Endothelial cell of umbilical vein (primary cell): ENCODE results near the gene POLG. TPM values are rescaled to one million over a fixed set of nuclear protein-coding genes. Genes with fewer than 3 reads are reported as not detected.

Experiments
- BruUV-seq: library from RNA; stranded (reverse); fragments of 400-500 nt; replicated peaks from 2 replicates; lab custom pipeline; 2021; lab: Mats Ljungman, UMichigan
- CTCF ChIA-PET: fragments of 300-600, 350-600 bp; sonication (Branson Sonifier 250); formaldehyde crosslinking; loops from one replicate; lab custom pipeline; 2021; ENCODE audit warnings: antibody characterized with exemption, inconsistent platforms; lab: Charles Lee
- POLR2A ChIA-PET: fragments of 300-600, 350-600 bp; sonication (Branson Sonifier 250); formaldehyde crosslinking; loops from one replicate; lab custom pipeline; 2021; ENCODE audit warnings: antibody characterized with exemption, inconsistent platforms; lab: Charles Lee
- DNase-seq: peaks from one replicate; pipeline ENCODE4 v3.0.0-alpha.2; 2011; ENCODE audit warnings: low read depth, low spot score
- FAIRE-seq: peaks from 2 replicates; lab custom pipeline; 2011; peaks lifted over from hg19 to GRCh38; lab: Jason Lieb, UNC
- H2AFZ ChIP-seq: 2 replicates; pipeline ENCODE4 v1.6.0; 2012; ENCODE audit warnings: low read depth, low read length, control low read depth, inconsistent platforms
- H3K27ac ChIP-seq: 2 replicates; pipeline ENCODE4 v1.5.1; 2011; ENCODE audit warnings: low read depth, mild to moderate bottlenecking, control low read depth, low read length, moderate library complexity; ENCODE audit not compliant: insufficient read depth
- H3K27me3 ChIP-seq, 2 experiments: 2 replicates each; pipeline versions ENCODE4 v1.6.0 to v1.6.1; 2011; ENCODE audit warnings: low read length in 2 of 2, mixed read lengths in 1 of 2; ENCODE audit not compliant: control insufficient read depth in 2 of 2, insufficient read depth in 2 of 2
- H3K36me3 ChIP-seq, 2 experiments: 2 replicates in 1 of 2; 3 replicates in 1 of 2; pipeline ENCODE4 v1.5.1; 2011; ENCODE audit warnings: low read length in 2 of 2, mild to moderate bottlenecking in 1 of 2, moderate library complexity in 1 of 2; ENCODE audit not compliant: control insufficient read depth in 2 of 2, insufficient read depth in 2 of 2; ENCODE audit errors: extremely low read depth in 1 of 2
- H3K4me1 ChIP-seq: 3 replicates; pipeline ENCODE4 v1.5.1; 2011; ENCODE audit warnings: mild to moderate bottlenecking, low read length; ENCODE audit not compliant: control insufficient read depth, insufficient read depth; ENCODE audit errors: extremely low read depth
- H3K4me2 ChIP-seq: 2 replicates; pipeline ENCODE4 v1.6.1; 2011; ENCODE audit warnings: low read length, control low read depth, mixed read lengths; ENCODE audit not compliant: insufficient read depth
- H3K4me3 ChIP-seq, 3 experiments: fragments of 200-600 bp in 1 of 3; sonication (generic), shearing (Covaris generic) in 1 of 3; replicated peaks in 1 of 3; 2 replicates each; pipeline ENCODE4 v1.5.1; 2011 to 2016; ENCODE audit warnings: control low read depth in 3 of 3, low read length in 3 of 3, mild to moderate bottlenecking in 2 of 3, inconsistent platforms in 1 of 3, low read depth in 1 of 3, moderate library complexity in 1 of 3; ENCODE audit not compliant: insufficient read depth in 1 of 3
- H3K79me2 ChIP-seq: 2 replicates; pipeline ENCODE4 v1.6.0; 2012; ENCODE audit warnings: low read length, inconsistent platforms; ENCODE audit not compliant: control insufficient read depth, insufficient read depth
- H3K9ac ChIP-seq: replicated peaks from 2 replicates; pipeline ENCODE3; 2011; ENCODE audit warnings: low read length, control low read depth; ENCODE audit not compliant: insufficient read depth; ENCODE audit errors: extremely low read depth
- H3K9me1 ChIP-seq: replicated peaks from 3 replicates; pipeline ENCODE4 v1.6.0; 2011; ENCODE audit warnings: mild to moderate bottlenecking, low read length; ENCODE audit not compliant: control insufficient read depth, insufficient read depth; ENCODE audit errors: extremely low read depth
- H3K9me3 ChIP-seq: replicated peaks from 2 replicates; pipeline ENCODE4 v1.5.1; 2012; ENCODE audit warnings: low read length, inconsistent platforms; ENCODE audit not compliant: control insufficient read depth, insufficient read depth
- H4K20me1 ChIP-seq: replicated peaks from 2 replicates; pipeline ENCODE3; 2011; ENCODE audit warnings: mild to moderate bottlenecking, low read length; ENCODE audit not compliant: control insufficient read depth, insufficient read depth; ENCODE audit errors: extremely low read depth
- EZH2 ChIP-seq: IDR thresholded peaks from 2 replicates; pipeline ENCODE4 v1.6.1; 2012; ENCODE audit warnings: borderline replicate concordance, low read depth, mild to moderate bottlenecking, moderate library complexity, low read length, inconsistent platforms; ENCODE audit not compliant: severe bottlenecking
- GATA2 ChIP-seq: IDR thresholded peaks from 2 replicates; pipeline ENCODE4 v1.7.0; 2011; ENCODE audit warnings: low read depth, mild to moderate bottlenecking, moderate library complexity, mixed read lengths, low read length; ENCODE audit not compliant: insufficient read length, insufficient read depth
- POLR2A ChIP-seq: IDR thresholded peaks from 2 replicates; pipeline ENCODE4 v1.6.1; 2012; ENCODE audit warnings: low read depth, mild to moderate bottlenecking, control low read depth, low read length
- POLR2AphosphoS5 ChIP-seq: IDR thresholded peaks from 2 replicates; pipeline ENCODE4 v1.6.1; 2012; ENCODE audit warnings: low read depth, mild to moderate bottlenecking, control low read depth, low read length, moderate library complexity; ENCODE audit not compliant: insufficient read depth
- dilution Hi-C: fragments of 300-500 bp; cut with MboI; formaldehyde crosslinking; loops from one replicate; pipeline ENCODE4 v1.15.0; 2019; ENCODE audit warnings: low sequenced_read_pairs; ENCODE audit not compliant: extremely low pct_ligation_motif_present
- intact Hi-C: fragments of 100-400 bp; cut with micrococcal nuclease; formaldehyde crosslinking; loops from one replicate; pipeline ENCODE4 v1.10.0; 2022
- polyA plus RNA-seq, 4 experiments: library from polyadenylated mRNA; depleted of rRNA in 3 of 4; stranded (reverse) in 3 of 4; unstranded in 1 of 4; fragments of >200 nt; gene quantifications; 2 replicates each; pipeline versions ENCODE4 v1.2.1 to v1.2.3, GENCODE V29; 2011 to 2012; ENCODE audit warnings: missing spikeins in 1 of 4
- total RNA-seq: library from RNA; stranded (reverse); gene quantifications from 2 replicates; pipeline ENCODE4 v1.2.3, GENCODE V29; 2021
- TF ChIP-seq, protein P1 (sequence below), 2 donors: IDR thresholded peaks; 1 replicate in 1 of 2; 2 replicates in 1 of 2; pipeline ENCODE4 v1.5.1; 2011; ENCODE audit warnings: low read length in 2 of 2, mild to moderate bottlenecking in 2 of 2, moderate library complexity in 2 of 2, control low read depth in 1 of 2, inconsistent platforms in 1 of 2, low read depth in 1 of 2; ENCODE audit not compliant: insufficient read depth in 1 of 2; ENCODE audit errors: extremely low read depth in 1 of 2

The POLG gene
- total and polyA plus RNA-seq, 2 donors (not counting 3 experiments of a cell fraction or from before 2014, with no cell fraction given), result 36.6 to 77.7 TPM

DNA sequence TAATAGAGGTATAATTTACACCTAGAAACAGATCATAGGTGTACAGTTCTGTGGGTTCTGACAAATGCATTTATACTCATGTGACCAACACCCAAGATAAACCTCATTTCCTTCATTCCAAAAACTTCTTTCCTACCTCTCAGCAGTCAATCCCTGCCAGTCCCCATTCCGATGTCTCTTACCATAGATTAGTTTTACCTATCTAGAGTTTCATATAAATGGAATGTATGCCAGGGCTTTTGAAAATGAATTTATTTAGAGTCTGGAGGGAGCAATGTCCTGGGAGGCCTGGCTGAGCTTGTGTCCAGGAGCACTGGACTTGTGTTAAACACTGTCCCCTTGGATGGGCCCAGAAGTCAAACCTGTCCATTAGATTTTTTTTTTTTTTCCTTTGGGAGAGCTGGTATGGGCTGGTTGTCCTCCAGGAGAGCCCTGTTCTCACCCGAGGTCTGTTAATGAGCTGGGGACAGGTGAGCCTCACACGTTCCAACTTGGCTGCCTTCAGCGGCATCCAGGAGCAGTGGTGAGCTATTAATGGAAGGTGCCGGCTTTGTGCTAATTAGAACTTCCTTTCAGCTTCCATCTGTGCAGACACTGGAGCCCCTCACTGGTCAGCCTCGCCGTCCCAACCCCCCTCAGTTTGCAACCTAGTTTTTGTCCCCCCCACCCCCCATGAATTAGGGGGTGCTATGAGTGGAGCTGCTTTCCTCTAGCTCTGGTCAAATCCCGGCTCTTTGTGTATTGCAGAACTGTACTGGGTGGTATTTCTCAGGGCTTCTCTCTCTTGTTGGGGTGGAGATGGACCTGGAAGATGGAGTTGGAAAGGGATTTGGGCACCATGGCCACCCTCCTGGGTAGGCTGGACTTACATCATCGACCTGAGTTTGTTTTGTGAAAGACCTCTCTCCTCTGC lies 40.7 kb upstream of the POLG start:
- no peak overlapping the region for H3K27ac ChIP-seq
- H3K9me3 ChIP-seq, result no peaks in the 10 kb centered on the region
- peaks cover 4% of the 10 kb centered on the region for H3K4me1 ChIP-seq
- intact Hi-C loops (no loop called here), dilution Hi-C loops (no loop called here)
- BruUV-seq, result no TSS peak
- H3K79me2 ChIP-seq, result no peaks in the 10 kb centered on the region
- FAIRE-seq, result no peak
- no peak overlapping the region for H2AFZ ChIP-seq
- ChIA-PET CTCF (interaction anchor here (0.8 to 6.0 kb wide), 5 partner anchors 13 to 67 kb away, joined by 3 to 70 read pairs (median 4); no protein-coding TSS in a partner anchor), POLR2A (interaction anchor here (0.7 kb wide), 1 partner anchor 1452 kb away, joined by 3 read pairs; no protein-coding TSS in a partner anchor)
- H3K36me3 ChIP-seq, result no peaks in the 10 kb centered on the region
- H4K20me1 ChIP-seq, result no peaks in the 10 kb centered on the region
- H3K9ac ChIP-seq, result no peak overlapping the region
- TF ChIP-seq EZH2 (peak; percentile 38), POLR2AphosphoS5 (no peak), GATA2 (no peak), POLR2A (no peak)
- TF ChIP-seq, protein P1, sequence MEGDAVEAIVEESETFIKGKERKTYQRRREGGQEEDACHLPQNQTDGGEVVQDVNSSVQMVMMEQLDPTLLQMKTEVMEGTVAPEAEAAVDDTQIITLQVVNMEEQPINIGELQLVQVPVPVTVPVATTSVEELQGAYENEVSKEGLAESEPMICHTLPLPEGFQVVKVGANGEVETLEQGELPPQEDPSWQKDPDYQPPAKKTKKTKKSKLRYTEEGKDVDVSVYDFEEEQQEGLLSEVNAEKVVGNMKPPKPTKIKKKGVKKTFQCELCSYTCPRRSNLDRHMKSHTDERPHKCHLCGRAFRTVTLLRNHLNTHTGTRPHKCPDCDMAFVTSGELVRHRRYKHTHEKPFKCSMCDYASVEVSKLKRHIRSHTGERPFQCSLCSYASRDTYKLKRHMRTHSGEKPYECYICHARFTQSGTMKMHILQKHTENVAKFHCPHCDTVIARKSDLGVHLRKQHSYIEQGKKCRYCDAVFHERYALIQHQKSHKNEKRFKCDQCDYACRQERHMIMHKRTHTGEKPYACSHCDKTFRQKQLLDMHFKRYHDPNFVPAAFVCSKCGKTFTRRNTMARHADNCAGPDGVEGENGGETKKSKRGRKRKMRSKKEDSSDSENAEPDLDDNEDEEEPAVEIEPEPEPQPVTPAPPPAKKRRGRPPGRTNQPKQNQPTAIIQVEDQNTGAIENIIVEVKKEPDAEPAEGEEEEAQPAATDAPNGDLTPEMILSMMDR (IDR thresholded peaks at IDR 0.05; ENCODE audit: extremely low read depth in 1 of 2, insufficient read depth in 1 of 2, low read depth in 1 of 2, low read length in 2 of 2), result no peak
- no peak for DNase-seq
- no peaks in the 10 kb centered on the region for H3K9me1 ChIP-seq
- H3K27me3 ChIP-seq, result peaks cover 92 to 98% of the 10 kb centered on the region in 2 experiments
- no peak overlapping the region for H3K4me2 ChIP-seq
- no peak overlapping the region for H3K4me3 ChIP-seq
